NCI-H1436 (cell line): ENCODE measurements around the gene DHX35.
"Not testable (repeated sequence)": the region's sequence is repeated elsewhere in the genome, so short reads cannot be mapped to it uniquely, and the experiment has no call there.

Experiments used
- DNase-seq: peaks from one replicate; lab custom pipeline; 2025; lab: John Stamatoyannopoulos, UW

DHX35 gene

DNA sequence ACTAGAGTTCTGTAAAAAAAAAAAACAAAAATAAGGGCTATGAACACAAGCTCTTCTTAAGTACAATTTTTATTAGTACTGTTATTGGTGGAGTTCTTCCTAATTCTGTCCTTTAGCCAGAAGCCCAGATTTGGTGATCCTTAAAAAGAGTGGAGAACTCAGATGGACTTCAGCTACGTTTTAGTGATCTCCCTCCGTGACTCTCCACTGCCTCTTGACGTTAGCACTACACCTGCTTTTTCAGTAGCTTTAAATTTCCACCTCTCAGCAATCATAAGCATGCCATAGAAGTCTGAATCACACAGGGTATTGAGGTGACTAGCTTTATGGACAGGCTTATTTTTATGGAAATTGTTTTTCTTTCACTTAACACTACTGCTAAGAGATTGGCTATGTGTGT is 17.7 kb downstream of the DHX35 start:
- DNase-seq = no peak

DNA sequence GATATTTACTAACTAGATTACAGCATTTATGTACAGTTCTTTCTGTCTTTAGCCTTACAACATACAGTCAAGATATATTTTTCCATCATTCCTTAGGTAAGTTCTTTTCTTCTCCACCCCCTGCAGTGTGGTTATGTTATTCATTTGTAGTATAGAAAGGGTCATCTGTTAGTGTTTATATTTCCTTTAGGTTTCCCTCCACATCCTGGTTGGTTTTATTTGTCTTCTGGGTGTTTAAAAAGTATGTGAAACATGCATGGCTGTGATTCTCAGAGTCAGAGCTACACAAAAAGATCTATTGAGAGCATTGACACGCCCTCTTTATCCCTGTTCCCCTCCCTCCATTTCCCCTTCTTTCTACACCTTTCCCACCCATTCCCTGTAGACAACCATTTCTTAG is 20.1 kb downstream of the DHX35 start:
- no peak for DNase-seq

DNA sequence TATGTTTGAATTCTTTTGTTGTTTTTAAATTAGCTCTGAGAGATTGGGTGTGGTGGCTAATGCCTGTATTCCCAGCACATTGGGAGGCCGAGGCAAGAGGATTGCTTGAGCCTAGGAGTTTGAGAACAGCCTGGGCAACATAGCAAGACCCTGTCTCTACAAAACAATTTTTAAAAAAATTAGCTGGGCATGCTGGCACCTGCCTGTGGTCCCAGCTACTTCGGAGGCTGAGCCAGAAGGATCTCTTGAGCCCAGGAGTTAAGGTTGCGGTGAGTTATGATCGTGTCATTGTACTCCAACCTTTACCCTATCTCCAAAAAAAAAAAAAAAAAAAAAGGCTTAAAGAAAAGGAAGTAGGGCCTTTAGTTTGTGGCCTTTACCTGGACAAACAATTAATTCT is 22.9 kb downstream of the DHX35 start:
- DNase-seq = no peak

GRCh38 chr20:38985603-38986170 is 23.5 kb downstream of the DHX35 start:
- DNase-seq = no peak

GRCh38 chr20:38986663-38987062 is 24.5 kb downstream of the DHX35 start:
- DNase-seq = no peak

- DNase-seq = no peak
These were observed 25.6 kb downstream of the DHX35 start for GRCh38 chr20:38987777-38988176.

DNA sequence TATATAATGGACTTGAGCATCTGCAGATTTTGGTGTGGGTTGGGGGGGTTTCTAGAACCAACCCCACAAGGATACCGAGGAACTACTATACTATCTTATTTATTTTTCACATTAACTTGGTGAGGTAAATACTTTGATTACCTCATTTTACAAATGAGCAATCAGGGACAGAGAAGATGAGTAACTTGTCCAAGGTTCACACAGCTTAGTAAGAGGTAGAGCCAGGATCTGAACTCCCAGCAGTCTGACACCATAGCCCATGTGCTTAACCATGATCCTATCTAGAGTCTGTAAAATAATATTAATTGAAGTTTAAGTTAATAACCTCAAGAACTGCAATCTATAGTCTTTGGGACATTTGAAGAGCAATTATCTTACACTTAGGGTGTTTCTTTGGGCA is 28.6 kb downstream of the DHX35 start:
- no peak for DNase-seq

DNA sequence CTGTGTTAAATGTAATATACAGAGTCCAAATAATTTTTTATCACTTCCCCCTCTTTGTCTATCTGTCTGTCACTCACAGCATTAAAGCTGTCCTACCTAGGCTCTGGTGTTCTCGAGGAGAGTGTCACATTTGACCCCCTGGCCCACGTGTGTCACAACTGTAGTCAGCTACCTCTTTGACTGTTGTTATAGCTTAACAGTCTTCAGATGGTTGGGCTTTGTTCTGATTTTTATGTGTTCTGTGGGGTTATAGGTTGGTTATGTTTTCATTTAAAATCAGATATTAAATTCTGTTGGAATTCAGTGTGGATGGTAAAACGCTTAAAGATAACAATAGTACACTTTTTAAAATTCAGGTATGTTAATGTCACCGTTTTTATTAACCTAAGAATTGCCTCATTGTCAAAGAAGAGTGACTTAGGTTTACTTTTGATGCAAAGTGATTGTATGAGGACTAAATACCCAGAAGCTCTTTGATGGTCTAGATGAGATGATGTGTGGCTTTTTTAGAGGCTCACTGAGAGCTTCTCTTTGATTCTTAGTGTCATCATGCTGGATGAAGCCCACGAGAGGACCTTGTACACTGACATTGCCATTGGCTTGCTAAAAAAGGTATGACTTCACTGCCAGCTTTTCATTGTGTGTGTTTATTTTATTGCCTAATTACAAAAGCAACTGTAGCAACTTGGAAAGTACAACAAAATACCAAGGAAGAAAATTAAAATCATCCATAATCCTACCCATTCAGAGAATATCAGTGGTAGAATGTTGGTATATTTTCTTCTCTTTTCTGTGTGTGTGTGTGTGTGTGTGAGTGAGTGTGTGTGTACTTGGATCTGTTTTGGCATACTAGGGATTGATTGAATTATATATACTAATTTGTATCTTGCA is 29.9 kb downstream of the DHX35 start:
- no peak for DNase-seq

GRCh38 chr20:38995536-38996044 is 33.4 kb downstream of the DHX35 start:
- no peak for DNase-seq

DNA sequence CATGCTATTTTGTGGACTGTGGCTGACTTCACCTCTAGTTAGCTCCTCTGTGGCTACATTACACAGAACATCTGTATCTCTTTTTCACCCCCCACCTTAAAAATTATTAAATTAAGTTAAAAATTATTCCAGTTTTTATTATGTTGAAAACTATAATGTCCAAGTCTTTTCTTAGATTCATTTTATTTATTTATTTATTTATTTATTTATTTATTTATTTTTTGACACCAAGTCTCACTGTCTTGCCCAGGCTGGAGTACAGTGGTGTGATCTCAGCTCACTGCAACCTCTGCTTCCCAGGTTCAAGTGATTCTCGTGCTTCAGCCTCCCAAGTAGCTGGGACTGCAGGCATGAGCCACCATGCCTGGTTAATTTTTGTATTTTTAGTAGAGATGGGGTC is 34.7 kb downstream of the DHX35 start:
- DNase-seq = not testable (repeated sequence)

GRCh38 chr20:38997622-38998021 is 35.5 kb downstream of the DHX35 start:
- no peak for DNase-seq

- DNase-seq = no peak
These were observed 37.1 kb downstream of the DHX35 start for GRCh38 chr20:38999217-38999616.

- no peak for DNase-seq
These were observed 38.1 kb downstream of the DHX35 start for GRCh38 chr20:38999965-39000910.

GRCh38 chr20:39004508-39004907 is 42.4 kb downstream of the DHX35 start:
- peak; percentile 42 for DNase-seq

DNA sequence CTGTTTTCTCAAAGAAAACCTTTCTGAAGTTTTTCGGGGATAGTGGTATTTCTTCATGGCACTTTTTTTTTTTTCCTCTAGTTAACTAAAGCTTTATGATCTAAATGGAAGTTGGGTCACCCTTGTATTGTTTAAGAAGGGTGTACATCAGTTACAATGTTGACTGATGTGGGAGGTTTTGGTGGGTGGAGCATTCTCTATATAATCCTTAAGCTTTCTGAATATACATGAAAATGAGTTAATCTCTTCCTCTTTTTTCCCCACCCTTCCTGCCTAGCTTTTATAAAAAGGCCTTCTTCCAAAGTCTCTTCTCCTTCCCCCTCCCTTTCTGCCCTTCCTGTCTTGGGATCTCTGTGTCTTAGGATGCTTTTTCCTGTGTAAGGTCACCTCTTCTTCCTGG is 47.2 kb downstream of the DHX35 start:
- DNase-seq = no peak

DNA sequence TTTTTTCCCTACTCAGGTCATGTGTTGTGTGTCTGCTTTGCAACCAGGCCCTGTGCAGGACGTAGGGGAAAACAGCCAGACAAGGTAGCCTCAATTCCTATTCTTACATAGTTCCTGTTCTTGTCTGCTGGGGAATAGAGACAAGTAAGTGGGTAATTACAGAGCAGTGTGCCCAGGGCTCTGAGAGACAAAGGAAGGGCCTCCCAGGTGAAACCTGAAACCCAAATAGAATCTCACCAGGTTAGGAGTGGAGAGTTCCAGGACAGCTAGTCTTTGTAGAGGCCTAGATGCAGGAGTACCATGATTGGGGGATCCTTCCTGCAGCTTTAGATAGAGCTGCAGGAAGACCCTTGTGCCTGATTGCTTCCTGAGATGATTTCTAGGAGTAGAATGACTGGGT is 48.4 kb downstream of the DHX35 start:
- DNase-seq = peak; percentile 6

GRCh38 chr20:39013662-39014109 is 51.5 kb downstream of the DHX35 start:
- no peak for DNase-seq

DNA sequence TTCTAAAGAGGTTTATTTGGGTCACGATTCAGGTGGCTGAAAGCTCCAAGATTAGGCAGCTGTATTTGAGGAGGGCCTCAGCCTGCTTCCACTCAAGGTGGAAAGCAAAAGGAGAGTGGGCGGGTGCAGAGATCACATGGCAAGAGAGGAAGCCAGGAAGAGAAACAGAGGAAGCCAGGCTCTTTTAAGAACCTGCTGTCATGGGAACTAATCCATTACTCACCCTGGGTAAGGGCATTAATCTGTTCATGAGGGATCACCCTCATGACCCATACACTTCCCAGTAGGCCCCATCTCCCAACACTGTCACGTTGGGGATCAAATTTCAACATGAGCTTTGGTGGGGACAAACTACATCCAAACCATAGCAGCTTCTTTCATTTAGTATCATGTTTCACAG is 53.9 kb downstream of the DHX35 start:
- DNase-seq = no peak

DNA sequence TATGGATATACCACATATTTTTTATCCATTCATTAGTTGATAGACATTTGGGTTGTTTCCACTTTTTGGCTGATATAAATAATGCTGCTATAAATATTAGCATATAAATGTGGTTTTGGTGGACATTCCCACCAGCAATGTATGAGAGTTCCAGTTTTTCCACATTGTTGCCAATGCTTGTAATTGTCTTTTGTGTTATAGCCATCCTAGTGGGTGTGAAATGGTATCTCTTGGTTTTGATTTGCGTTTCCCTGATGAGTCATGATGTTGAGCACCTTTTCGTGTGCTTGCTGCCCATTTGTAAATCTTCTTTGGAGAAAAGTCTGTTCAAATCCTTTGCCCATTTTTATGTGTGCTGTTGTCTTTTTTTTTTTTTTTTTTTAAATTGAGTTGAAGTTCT is 54.4 kb downstream of the DHX35 start:
- DNase-seq = no peak

DNA sequence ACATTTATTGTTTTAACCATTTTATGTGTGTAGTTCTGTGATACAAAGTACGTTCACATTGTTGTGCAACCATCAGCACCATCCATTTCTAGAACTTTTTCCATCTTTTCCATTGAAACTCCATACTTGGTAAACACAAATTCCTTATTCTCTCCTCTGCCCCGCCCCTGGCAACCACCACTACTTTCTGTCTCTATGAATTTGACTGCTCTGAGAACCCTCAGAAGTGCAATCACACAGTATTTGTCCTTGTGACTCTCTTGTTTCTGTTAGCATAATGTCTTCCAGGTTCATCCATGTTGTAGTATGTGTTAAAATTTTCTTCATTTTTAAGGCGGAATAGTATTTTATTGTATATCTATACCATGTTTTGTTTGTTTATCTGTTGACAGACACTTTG is 56.9 kb downstream of the DHX35 start:
- DNase-seq = no peak

- no peak for DNase-seq
These were observed 57.7 kb downstream of the DHX35 start for GRCh38 chr20:39019805-39020325.

DNA sequence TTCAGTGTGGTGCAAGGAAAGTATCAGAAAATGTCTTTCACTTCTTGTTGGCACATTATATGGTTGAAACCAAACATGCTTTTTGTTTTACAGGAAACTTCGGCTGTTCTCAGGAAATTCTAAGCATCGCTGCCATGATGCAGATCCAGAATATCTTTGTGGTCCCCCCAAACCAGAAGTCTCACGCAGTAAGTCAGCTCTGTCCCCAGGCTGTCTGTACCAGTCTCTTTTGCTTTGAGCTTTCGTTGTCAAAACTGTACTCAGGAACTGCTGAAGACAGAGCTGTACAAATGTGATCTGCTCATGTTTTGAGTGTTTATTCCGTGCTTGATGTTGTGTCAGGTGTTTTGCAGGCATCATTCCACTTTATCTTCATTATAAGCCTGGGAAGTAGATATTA is 59.6 kb downstream of the DHX35 start:
- DNase-seq = no peak
